ENCODE results near the gene WBP4. TPM values are rescaled to one million over a fixed set of nuclear protein-coding genes. Genes with fewer than 3 reads are reported as not detected.

Gene WBP4
- total and polyA plus RNA-seq, 8 donors: 7.2 to 24.5 (median 22.4) TPM

DNA sequence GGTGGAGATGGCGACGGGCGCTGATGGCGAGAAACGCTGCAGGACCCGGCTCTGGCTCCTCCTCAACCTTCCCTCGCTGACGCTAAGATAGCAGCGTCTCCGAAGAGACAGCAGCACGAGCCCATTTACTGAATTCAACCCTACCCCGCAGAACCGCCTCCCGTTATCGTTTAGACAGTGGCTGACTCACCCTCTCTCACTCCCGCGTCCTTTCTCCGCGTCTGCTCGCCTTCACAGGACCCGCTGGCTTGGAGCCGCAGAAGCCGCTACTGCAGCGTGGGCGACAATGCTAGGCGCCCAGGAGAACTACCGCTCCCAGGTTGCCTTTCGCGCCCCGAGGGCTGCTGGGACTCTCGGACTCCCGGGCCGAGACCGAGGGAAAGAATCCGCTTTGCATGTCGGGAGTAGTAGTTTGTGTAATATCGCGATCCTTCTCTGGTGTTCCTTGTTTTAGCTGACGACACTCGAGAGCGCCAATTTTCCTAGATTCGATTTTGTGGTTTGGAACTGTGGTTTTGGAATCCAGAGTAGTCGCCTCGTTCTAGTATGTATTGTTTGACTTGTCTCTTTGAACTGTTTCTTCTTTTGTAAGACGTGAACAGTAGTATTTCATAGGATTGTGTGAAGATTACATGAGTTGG, 71.3 kb downstream of the WBP4 start, which contains the start of gene KBTBD6:
TSS of gene KBTBD6 (minus strand) at position 291 of the 641 bp plus-strand sequence. CDS start 291 bp downstream, outside the sequence.
- Histone ChIP-seq H3K4me3 (peak within 1 kb of the TSS; percentile 71 to 75), H3K27ac (peak within 1 kb of the TSS; percentile 84 to 92), H3K36me3 (no peaks in the 10 kb centered on the region), H3K4me1 (peaks cover 18 to 45% of the 10 kb centered on the region in 2 donors), H3K27me3 (no peaks in the 10 kb centered on the region), H3K9me3 (no peaks in the 10 kb centered on the region)
- TF ChIP-seq, protein P1, sequence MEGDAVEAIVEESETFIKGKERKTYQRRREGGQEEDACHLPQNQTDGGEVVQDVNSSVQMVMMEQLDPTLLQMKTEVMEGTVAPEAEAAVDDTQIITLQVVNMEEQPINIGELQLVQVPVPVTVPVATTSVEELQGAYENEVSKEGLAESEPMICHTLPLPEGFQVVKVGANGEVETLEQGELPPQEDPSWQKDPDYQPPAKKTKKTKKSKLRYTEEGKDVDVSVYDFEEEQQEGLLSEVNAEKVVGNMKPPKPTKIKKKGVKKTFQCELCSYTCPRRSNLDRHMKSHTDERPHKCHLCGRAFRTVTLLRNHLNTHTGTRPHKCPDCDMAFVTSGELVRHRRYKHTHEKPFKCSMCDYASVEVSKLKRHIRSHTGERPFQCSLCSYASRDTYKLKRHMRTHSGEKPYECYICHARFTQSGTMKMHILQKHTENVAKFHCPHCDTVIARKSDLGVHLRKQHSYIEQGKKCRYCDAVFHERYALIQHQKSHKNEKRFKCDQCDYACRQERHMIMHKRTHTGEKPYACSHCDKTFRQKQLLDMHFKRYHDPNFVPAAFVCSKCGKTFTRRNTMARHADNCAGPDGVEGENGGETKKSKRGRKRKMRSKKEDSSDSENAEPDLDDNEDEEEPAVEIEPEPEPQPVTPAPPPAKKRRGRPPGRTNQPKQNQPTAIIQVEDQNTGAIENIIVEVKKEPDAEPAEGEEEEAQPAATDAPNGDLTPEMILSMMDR (IDR thresholded peaks at IDR 0.05): no peak
- DNase-seq: peak; percentile 96 to 99 (median 98)
- intact Hi-C loops (cut with DNase I): no loop called here
- ATAC-seq: peak; percentile 100

Small RNA genes within 50 kb of the gene (microRNA-seq; reads per million reads assigned to microRNA genes)
- gene MIR3168: 0 reads per million in 2 donors

Other genes starting within 250 kb of the WBP4 start
- gene ELF1, start 42.2 kb upstream of the WBP4 start, total RNA-seq: 10 to 100 TPM; 58.5 to 84.6 TPM
- gene ELF1, start 42.2 kb upstream of the WBP4 start, polyA plus RNA-seq (ENCODE audit: insufficient read length in 6 of 6): 10 to 100 TPM; 46.6 to 53.2 (median 51.7) TPM
- gene KBTBD6, start 71.3 kb downstream of the WBP4 start, total RNA-seq: 1 to 10 TPM; 6.9 to 7.2 TPM
- 10 to 100 TPM; 14.0 to 16.0 (median 14.8) TPM for gene KBTBD6, start 71.3 kb downstream of the WBP4 start, polyA plus RNA-seq (ENCODE audit: insufficient read length in 6 of 6)
- 1 to 10 TPM; 6.9 to 8.1 TPM for gene KBTBD7, start 133.1 kb downstream of the WBP4 start, total RNA-seq
- 10 to 100 TPM; 15.2 to 19.2 (median 17.7) TPM for gene KBTBD7, start 133.1 kb downstream of the WBP4 start, polyA plus RNA-seq (ENCODE audit: insufficient read length in 6 of 6)
- gene MTRF1, start 202.1 kb downstream of the WBP4 start, total RNA-seq: 10 to 100 TPM; 11.3 to 11.9 TPM
- 10 to 100 TPM; 19.2 to 26.9 (median 22.3) TPM for gene MTRF1, start 202.1 kb downstream of the WBP4 start, polyA plus RNA-seq (ENCODE audit: insufficient read length in 6 of 6)
- 10 to 100 TPM; 17.2 to 20.3 TPM for gene NAA16, start 249.8 kb downstream of the WBP4 start, total RNA-seq
- 10 to 100 TPM; 52.3 to 69.4 (median 59.5) TPM for gene NAA16, start 249.8 kb downstream of the WBP4 start, polyA plus RNA-seq (ENCODE audit: insufficient read length in 6 of 6)